Measurements from ENCODE around the gene SHKBP1. TPM values are rescaled to one million over a fixed set of nuclear protein-coding genes. Genes with fewer than 3 reads are reported as not detected.
A peak's percentile ranks its signal among the peaks of the same experiment; 100 is the strongest.

The SHKBP1 gene
- total RNA-seq, 1 experiment from 2014 or later = 85.5 TPM

- no TSS peak for BruUV-seq (replicated peaks)
- no peak for DNase-seq (ENCODE audit: low spot score)
- CTCF ChIA-PET = no interaction called here
- POLR2A ChIA-PET (ENCODE audit: low non-redundant PET) = no interaction called here
- Histone ChIP-seq H3K9me3 (ENCODE audit: low read depth, low read length, poor library complexity, severe bottlenecking) (no peaks in the 10 kb centered on the region), H3K27me3 (replicated peaks; ENCODE audit: insufficient read depth, low read depth, low read length, poor library complexity) (peaks cover 25% of the 10 kb centered on the region), H3K36me3 (ENCODE audit: insufficient read depth, low read length, poor library complexity, severe bottlenecking) (no peaks in the 10 kb centered on the region), H3K4me3 (ENCODE audit: low read depth, low read length, poor library complexity, severe bottlenecking) (no peak overlapping the region), H3K4me1 (ENCODE audit: insufficient read depth, low read length, poor library complexity, severe bottlenecking) (peaks cover 5% of the 10 kb centered on the region), H3K27ac (ENCODE audit: low read depth, low read length, poor library complexity, severe bottlenecking) (no peak overlapping the region)
- no peak for TF ChIP-seq EZH2 (IDR thresholded peaks at IDR 0.05; ENCODE audit: borderline replicate concordance, low read depth, low read length, poor library complexity, severe bottlenecking)
- intact Hi-C loops (cut with micrococcal nuclease; ENCODE audit: unreplicated experiment) = no loop called here
Measured at GRCh38 chr19:40565355-40565754, 11.3 kb upstream of the SHKBP1 start.

GRCh38 chr19:40565910-40566495 is 10.7 kb upstream of the SHKBP1 start:
- no peaks in the 10 kb centered on the region for H3K36me3 ChIP-seq (ENCODE audit: insufficient read depth, low read length, poor library complexity, severe bottlenecking)
- H3K27me3 ChIP-seq (replicated peaks; ENCODE audit: insufficient read depth, low read depth, low read length, poor library complexity) = peaks cover 25% of the 10 kb centered on the region
- H3K27ac ChIP-seq (ENCODE audit: low read depth, low read length, poor library complexity, severe bottlenecking) = no peak overlapping the region
- H3K4me1 ChIP-seq (ENCODE audit: insufficient read depth, low read length, poor library complexity, severe bottlenecking) = peaks cover 5% of the 10 kb centered on the region
- no peak overlapping the region for H3K4me3 ChIP-seq (ENCODE audit: low read depth, low read length, poor library complexity, severe bottlenecking)
- ChIA-PET POLR2A (ENCODE audit: low non-redundant PET) (no interaction called here), CTCF (no interaction called here)
- no TSS peak for BruUV-seq (replicated peaks)
- intact Hi-C loops (cut with micrococcal nuclease; ENCODE audit: unreplicated experiment) = no loop called here
- no peak for DNase-seq (ENCODE audit: low spot score)
- no peaks in the 10 kb centered on the region for H3K9me3 ChIP-seq (ENCODE audit: low read depth, low read length, poor library complexity, severe bottlenecking)
- TF ChIP-seq EZH2 (IDR thresholded peaks at IDR 0.05; ENCODE audit: borderline replicate concordance, low read depth, low read length, poor library complexity, severe bottlenecking) = no peak

GRCh38 chr19:40567040-40567749 is 9.5 kb upstream of the SHKBP1 start:
- H3K27me3 ChIP-seq (replicated peaks; ENCODE audit: insufficient read depth, low read depth, low read length, poor library complexity) = peaks cover 25% of the 10 kb centered on the region
- TF ChIP-seq CTCF (conservative IDR thresholded peaks at IDR 0.05; ENCODE audit: low read depth, low read length) (no peak), EZH2 (IDR thresholded peaks at IDR 0.05; ENCODE audit: borderline replicate concordance, low read depth, low read length, poor library complexity, severe bottlenecking) (no peak)
- ChIA-PET POLR2A (ENCODE audit: low non-redundant PET) (interaction anchor here (0.5 kb wide), 1 partner anchor 24 kb away, joined by 3 read pairs; no protein-coding TSS in a partner anchor), CTCF (interaction anchor here (0.5 kb wide), 1 partner anchor 637 kb away, joined by 6 read pairs; no protein-coding TSS in a partner anchor)
- intact Hi-C loops (cut with micrococcal nuclease; ENCODE audit: unreplicated experiment) = no loop called here
- H3K4me1 ChIP-seq (ENCODE audit: insufficient read depth, low read length, poor library complexity, severe bottlenecking) = peaks cover 5% of the 10 kb centered on the region
- BruUV-seq (replicated peaks) = no TSS peak
- no peak for DNase-seq (ENCODE audit: low spot score)
- no peaks in the 10 kb centered on the region for H3K36me3 ChIP-seq (ENCODE audit: insufficient read depth, low read length, poor library complexity, severe bottlenecking)
- no peak overlapping the region for H3K27ac ChIP-seq (ENCODE audit: low read depth, low read length, poor library complexity, severe bottlenecking)
- H3K9me3 ChIP-seq (ENCODE audit: low read depth, low read length, poor library complexity, severe bottlenecking) = no peaks in the 10 kb centered on the region
- H3K4me3 ChIP-seq (ENCODE audit: low read depth, low read length, poor library complexity, severe bottlenecking) = no peak overlapping the region

- Histone ChIP-seq H3K27ac (ENCODE audit: low read depth, low read length, poor library complexity, severe bottlenecking) (no peak overlapping the region), H3K27me3 (replicated peaks; ENCODE audit: insufficient read depth, low read depth, low read length, poor library complexity) (peaks cover 25% of the 10 kb centered on the region), H3K4me1 (ENCODE audit: insufficient read depth, low read length, poor library complexity, severe bottlenecking) (peaks cover 5% of the 10 kb centered on the region), H3K9me3 (ENCODE audit: low read depth, low read length, poor library complexity, severe bottlenecking) (no peaks in the 10 kb centered on the region), H3K36me3 (ENCODE audit: insufficient read depth, low read length, poor library complexity, severe bottlenecking) (no peaks in the 10 kb centered on the region), H3K4me3 (ENCODE audit: low read depth, low read length, poor library complexity, severe bottlenecking) (no peak overlapping the region)
- TF ChIP-seq EZH2 (IDR thresholded peaks at IDR 0.05; ENCODE audit: borderline replicate concordance, low read depth, low read length, poor library complexity, severe bottlenecking) (peak; percentile 83), CTCF (conservative IDR thresholded peaks at IDR 0.05; ENCODE audit: low read depth, low read length) (no peak)
- POLR2A ChIA-PET (ENCODE audit: low non-redundant PET) = interaction anchor here (0.5 kb wide), 1 partner anchor 25 kb away, joined by 3 read pairs; no protein-coding TSS in a partner anchor
- intact Hi-C loops (cut with micrococcal nuclease; ENCODE audit: unreplicated experiment) = no loop called here
- BruUV-seq (replicated peaks) = no TSS peak
- DNase-seq (ENCODE audit: low spot score) = no peak
- CTCF ChIA-PET = interaction anchor here (0.7 kb wide), 1 partner anchor 35 kb away, joined by 3 read pairs; no protein-coding TSS in a partner anchor
Measured at GRCh38 chr19:40567750-40568494, 8.8 kb upstream of the SHKBP1 start.
